H9 (cell line): ENCODE measurements around the gene ZFYVE19. TPM values are rescaled to one million over a fixed set of nuclear protein-coding genes. Genes with fewer than 3 reads are reported as not detected.

Experiments used
- DNase-seq: peaks from one replicate; pipeline ENCODE4 v3.0.0-alpha.2; 2017
- H2AFZ ChIP-seq: one replicate; pipeline ENCODE4 v1.6.1; 2013; ENCODE audit warnings: mild to moderate bottlenecking, low read length, control low read depth, moderate library complexity
- H2AK5ac ChIP-seq: 2 replicates; pipeline ENCODE4 v1.6.1; 2013; ENCODE audit warnings: low read length, control low read depth, mixed read lengths; ENCODE audit not compliant: insufficient read length
- H2BK120ac ChIP-seq: one replicate; pipeline ENCODE4 v1.6.1; 2013; ENCODE audit warnings: low read depth, mild to moderate bottlenecking, low read length, control low read depth, inconsistent platforms; ENCODE audit not compliant: poor library complexity, severe bottlenecking
- H2BK12ac ChIP-seq: 2 replicates; pipeline ENCODE4 v1.6.1; 2013; ENCODE audit warnings: low read length, control low read depth, mixed read lengths, low read depth; ENCODE audit not compliant: insufficient read length
- H2BK15ac ChIP-seq: 2 replicates; pipeline ENCODE4 v1.6.1; 2013; ENCODE audit warnings: low read depth, low read length, control low read depth
- H2BK20ac ChIP-seq: one replicate; pipeline ENCODE4 v1.6.1; 2013; ENCODE audit warnings: low read depth, mild to moderate bottlenecking, low read length, control low read depth, inconsistent platforms; ENCODE audit not compliant: poor library complexity, severe bottlenecking
- H2BK5ac ChIP-seq: 2 replicates; pipeline ENCODE4 v1.6.1; 2013; ENCODE audit warnings: low read length, control low read depth, mixed read lengths; ENCODE audit not compliant: insufficient read length
- H3K14ac ChIP-seq: 2 replicates; pipeline ENCODE4 v1.6.1; 2013; ENCODE audit warnings: low read length, control low read depth; ENCODE audit not compliant: insufficient read depth
- H3K18ac ChIP-seq: 2 replicates; pipeline ENCODE4 v1.6.1; 2013; ENCODE audit warnings: low read depth, mild to moderate bottlenecking, mixed read lengths, low read length, control low read depth; ENCODE audit not compliant: insufficient read length
- H3K23ac ChIP-seq: 2 replicates; pipeline ENCODE4 v1.6.1; 2013; ENCODE audit warnings: low read length, control low read depth, mixed read lengths, low read depth; ENCODE audit not compliant: insufficient read length
- H3K23me2 ChIP-seq: 2 replicates; pipeline ENCODE4 v1.6.1; 2013; ENCODE audit warnings: low read depth, mild to moderate bottlenecking, mixed read lengths, low read length, control low read depth; ENCODE audit not compliant: insufficient read length, poor library complexity, severe bottlenecking
- H3K27ac ChIP-seq: 2 replicates; pipeline ENCODE4 v1.5.1; 2013; ENCODE audit warnings: low read length, control low read depth, mixed read lengths, low read depth; ENCODE audit not compliant: insufficient read length
- H3K27me3 ChIP-seq: 2 replicates; pipeline ENCODE4 v1.6.1; 2013; ENCODE audit warnings: low read length, control low read depth, inconsistent platforms; ENCODE audit not compliant: insufficient read depth
- H3K4ac ChIP-seq: 2 replicates; pipeline ENCODE4 v1.6.1; 2013; ENCODE audit warnings: low read depth, mild to moderate bottlenecking, control low read depth, inconsistent platforms, low read length, moderate library complexity
- H3K4me1 ChIP-seq: 2 replicates; pipeline ENCODE4 v1.6.1; 2013; ENCODE audit warnings: low read length, control low read depth, inconsistent platforms; ENCODE audit not compliant: insufficient read depth
- H3K4me2 ChIP-seq: 2 replicates; pipeline ENCODE4 v1.6.1; 2013; ENCODE audit warnings: low read length, control low read depth, mixed read lengths; ENCODE audit not compliant: insufficient read length, insufficient read depth
- H3K56ac ChIP-seq: 2 replicates; pipeline ENCODE4 v1.6.1; 2013; ENCODE audit warnings: low read depth, mild to moderate bottlenecking, mixed read lengths, low read length, control low read depth; ENCODE audit not compliant: insufficient read length
- H3K79me1 ChIP-seq: 2 replicates; pipeline ENCODE4 v1.6.1; 2013; ENCODE audit warnings: low read depth, mild to moderate bottlenecking, moderate library complexity, low read length, control low read depth, inconsistent platforms; ENCODE audit not compliant: insufficient read depth, poor library complexity, severe bottlenecking
- H3K79me2 ChIP-seq: 2 replicates; pipeline ENCODE4 v1.6.1; 2013; ENCODE audit warnings: low read length, control low read depth, inconsistent platforms; ENCODE audit not compliant: insufficient read depth
- H3K9ac ChIP-seq: 2 replicates; pipeline ENCODE4 v1.6.1; 2013; ENCODE audit warnings: low read length, control low read depth, mixed read lengths; ENCODE audit not compliant: insufficient read length; ENCODE audit errors: extremely low read depth
- H3K9me3 ChIP-seq: one replicate; pipeline ENCODE4 v1.6.1; 2013; ENCODE audit warnings: low read depth, low read length, inconsistent platforms; ENCODE audit not compliant: control insufficient read depth
- H3T11ph ChIP-seq: one replicate; pipeline ENCODE4 v1.6.1; 2013; ENCODE audit warnings: mild to moderate bottlenecking, low read length, control low read depth, inconsistent platforms
- H4K20me1 ChIP-seq: one replicate; pipeline ENCODE4 v1.6.1; 2013; ENCODE audit not compliant: control insufficient read depth, insufficient read length, insufficient read depth
- H4K5ac ChIP-seq: 2 replicates; pipeline ENCODE4 v1.6.1; 2013; ENCODE audit warnings: low read depth, mild to moderate bottlenecking, mixed read lengths, low read length, control low read depth; ENCODE audit not compliant: insufficient read length
- H4K8ac ChIP-seq: replicated peaks from 2 replicates; pipeline ENCODE4 v1.6.1; 2013; ENCODE audit warnings: low read length, control low read depth, mixed read lengths, low read depth; ENCODE audit not compliant: insufficient read length
- H4K91ac ChIP-seq: 2 replicates; pipeline ENCODE4 v1.6.1; 2013; ENCODE audit warnings: low read depth, mild to moderate bottlenecking, moderate library complexity, mixed read lengths, low read length, control low read depth; ENCODE audit not compliant: insufficient read length
- H3K27ac Mint-ChIP-seq, 3 experiments: 2 replicates in 2 of 3; 3 replicates in 1 of 3; pipeline ENCODE4 v1.8.0; 2020 to 2021; ENCODE audit warnings: mixed read lengths in 3 of 3, mild to moderate bottlenecking in 1 of 3, moderate library complexity in 1 of 3
- H3K27me3 Mint-ChIP-seq: 2 replicates; pipeline ENCODE4 v1.8.0; 2021; ENCODE audit warnings: low read depth, mild to moderate bottlenecking, moderate library complexity, mixed read lengths
- H3K36me3 Mint-ChIP-seq, 3 experiments: 2 replicates in 2 of 3; 3 replicates in 1 of 3; pipeline ENCODE4 v1.8.0; 2020 to 2021; ENCODE audit warnings: low read depth in 3 of 3, mixed read lengths in 3 of 3; ENCODE audit not compliant: insufficient read depth in 1 of 3
- H3K4me1 Mint-ChIP-seq, 2 experiments: 2 replicates each; pipeline ENCODE4 v1.8.0; 2020; ENCODE audit warnings: mixed read lengths in 2 of 2
- H3K4me3 Mint-ChIP-seq, 2 experiments: 2 replicates in 1 of 2; 3 replicates in 1 of 2; pipeline ENCODE4 v1.8.0; 2020 to 2021; ENCODE audit warnings: mild to moderate bottlenecking in 2 of 2, mixed read lengths in 2 of 2, moderate library complexity in 1 of 2
- H3K9me3 Mint-ChIP-seq, 2 experiments: 2 replicates in 1 of 2; 3 replicates in 1 of 2; pipeline ENCODE4 v1.8.0; 2020; ENCODE audit warnings: mild to moderate bottlenecking in 2 of 2, mixed read lengths in 2 of 2, moderate library complexity in 1 of 2
- WGBS: extraction: QIAGEN DNeasy Blood & Tissue Kit; methylation state at CpG from one replicate; pipeline ENCODE4 v1.1.7; 2013; ENCODE audit warnings: missing lambda C conversion rate, low lambda C conversion rate, mixed read lengths; ENCODE audit not compliant: insufficient read length; ENCODE audit errors: extremely low coverage; 5-methylcytosine and 5-hydroxymethylcytosine counted together
- total RNA-seq: library from RNA; stranded (reverse); gene quantifications from 2 replicates; pipeline ENCODE4 v1.2.1, GENCODE V29; 2021
- TF ChIP-seq, protein P1 (sequence below): fragments of 200-600 bp; sonication (generic); conservative IDR thresholded peaks from 3 replicates; pipeline ENCODE4 v1.8.0; 2021; ENCODE audit warnings: antibody characterized with exemption, mild to moderate bottlenecking

The ZFYVE19 gene
- total RNA-seq, 1 experiment from 2014 or later = 11.3 TPM

DNA sequence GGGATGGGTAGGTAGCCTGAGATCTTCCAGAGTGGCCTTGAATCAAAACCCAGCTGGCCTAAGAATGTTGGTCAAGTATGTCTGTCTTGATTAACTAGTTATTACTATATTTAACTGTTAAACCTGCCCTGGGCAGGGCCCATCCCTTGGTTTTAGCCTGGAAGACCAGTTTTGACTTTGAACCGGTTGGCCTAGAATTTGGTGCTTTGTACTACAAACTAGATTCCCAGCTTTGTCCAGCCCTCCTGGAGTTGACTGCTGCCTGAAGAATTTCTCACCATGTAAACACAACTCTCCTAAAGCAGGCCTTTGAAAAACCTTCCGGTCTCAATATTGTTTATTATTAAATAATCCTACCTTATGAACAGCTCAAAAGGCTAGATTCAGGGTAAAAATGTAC is 21.1 kb upstream of the ZFYVE19 start:
- no CpG with 5 or more reads among the region's 2 CpGs for whole genome bisulfite sequencing
- peak overlapping the region; percentile 61 for H4K91ac ChIP-seq

More for the DNA sequence above, 21.1 kb upstream of the ZFYVE19 start:
- no peaks in the 10 kb centered on the region for H3K9me3 Mint-ChIP-seq
- Histone ChIP-seq H3K79me2 (no peaks in the 10 kb centered on the region), H3K79me1 (peaks cover 4% of the 10 kb centered on the region), H2BK12ac (no peak overlapping the region), H2BK20ac (no peak overlapping the region), H2AFZ (no peak overlapping the region), H3T11ph (no peak overlapping the region), H3K4me1 (peaks cover 9% of the 10 kb centered on the region; the same call in 1 of the 2 replicates), H3K14ac (no peak overlapping the region), H3K27me3 (no peaks in the 10 kb centered on the region), H3K9ac (no peak overlapping the region), H3K9me3 (no peaks in the 10 kb centered on the region), H4K5ac (no peak overlapping the region), H3K23me2 (no peaks in the 10 kb centered on the region), H3K27ac (no peak overlapping the region), H3K4ac (no peak overlapping the region), H4K20me1 (no peaks in the 10 kb centered on the region), H3K18ac (no peak overlapping the region), H2BK5ac (no peak overlapping the region), H2AK5ac (no peak overlapping the region), H3K56ac (no peak overlapping the region), H2BK120ac (no peak overlapping the region), H3K23ac (no peak overlapping the region), H2BK15ac (no peak overlapping the region), H3K4me2 (no peak overlapping the region), H4K8ac (no peak overlapping the region)
- TF ChIP-seq, protein P1, sequence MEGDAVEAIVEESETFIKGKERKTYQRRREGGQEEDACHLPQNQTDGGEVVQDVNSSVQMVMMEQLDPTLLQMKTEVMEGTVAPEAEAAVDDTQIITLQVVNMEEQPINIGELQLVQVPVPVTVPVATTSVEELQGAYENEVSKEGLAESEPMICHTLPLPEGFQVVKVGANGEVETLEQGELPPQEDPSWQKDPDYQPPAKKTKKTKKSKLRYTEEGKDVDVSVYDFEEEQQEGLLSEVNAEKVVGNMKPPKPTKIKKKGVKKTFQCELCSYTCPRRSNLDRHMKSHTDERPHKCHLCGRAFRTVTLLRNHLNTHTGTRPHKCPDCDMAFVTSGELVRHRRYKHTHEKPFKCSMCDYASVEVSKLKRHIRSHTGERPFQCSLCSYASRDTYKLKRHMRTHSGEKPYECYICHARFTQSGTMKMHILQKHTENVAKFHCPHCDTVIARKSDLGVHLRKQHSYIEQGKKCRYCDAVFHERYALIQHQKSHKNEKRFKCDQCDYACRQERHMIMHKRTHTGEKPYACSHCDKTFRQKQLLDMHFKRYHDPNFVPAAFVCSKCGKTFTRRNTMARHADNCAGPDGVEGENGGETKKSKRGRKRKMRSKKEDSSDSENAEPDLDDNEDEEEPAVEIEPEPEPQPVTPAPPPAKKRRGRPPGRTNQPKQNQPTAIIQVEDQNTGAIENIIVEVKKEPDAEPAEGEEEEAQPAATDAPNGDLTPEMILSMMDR = no peak
- H3K27me3 Mint-ChIP-seq = no peaks in the 10 kb centered on the region
- peaks cover 50 to 54% of the 10 kb centered on the region in 2 experiments for H3K4me1 Mint-ChIP-seq
- peaks cover 0 to 4% (median 0%) of the 10 kb centered on the region in 3 experiments; a peak in 2 of 7 replicates for H3K36me3 Mint-ChIP-seq
- H3K4me3 Mint-ChIP-seq = no peak overlapping the region
- DNase-seq = no peak
- H3K27ac Mint-ChIP-seq = peak overlapping the region in 1 of 3 experiments; percentile 33; a peak in 2 of 7 replicates
